Skeletal muscle satellite cell (primary cell): ENCODE measurements around the gene EPN1. TPM values are rescaled to one million over a fixed set of nuclear protein-coding genes. Genes with fewer than 3 reads are reported as not detected.
"Not testable (repeated sequence)": the region's sequence is repeated elsewhere in the genome, so short reads cannot be mapped to it uniquely, and the experiment has no call there.

Experiments used
- H3K27me3 ChIP-seq: 2 replicates; pipeline ENCODE4 v1.7.0; 2013; ENCODE audit warnings: low read length; ENCODE audit not compliant: control insufficient read depth, insufficient read depth
- H3K36me3 ChIP-seq: 2 replicates; pipeline ENCODE4 v1.7.0; 2013; ENCODE audit warnings: mild to moderate bottlenecking, control low read depth, low read length; ENCODE audit not compliant: insufficient read depth
- H3K4me1 ChIP-seq: 2 replicates; pipeline ENCODE4 v1.7.0; 2013; ENCODE audit warnings: low read length; ENCODE audit not compliant: control insufficient read depth, insufficient read depth
- H3K4me2 ChIP-seq: 2 replicates; pipeline ENCODE4 v1.7.0; 2013; ENCODE audit warnings: mild to moderate bottlenecking, low read length
- H3K4me3 ChIP-seq: 2 replicates; pipeline ENCODE4 v1.7.0; 2013; ENCODE audit warnings: low read length
- H3K9ac ChIP-seq: 2 replicates; pipeline ENCODE4 v1.7.0; 2013; ENCODE audit warnings: mild to moderate bottlenecking, low read depth, low read length, moderate library complexity
- H3K9me3 ChIP-seq: replicated peaks from 2 replicates; pipeline ENCODE4 v1.7.0; 2013; ENCODE audit warnings: mild to moderate bottlenecking, control low read depth, low read length
- small RNA-seq: library from RNA; depleted of rRNA; stranded (forward); fragments of <200 nt; gene quantifications from one replicate; pipeline ENCODE3, GENCODE V24; 2012

Gene EPN1

GRCh38 chr19:55738302-55738701 is 63.3 kb downstream of the EPN1 start, which contains the start of gene NLRP9:
NLRP9 (minus strand) TSS chr19:55738402; CDS start chr19:55738374, 28 bp downstream.
- Histone ChIP-seq H3K36me3 (no peaks in the 10 kb centered on the region), H3K4me2 (no peak within 1 kb of the TSS), H3K27me3 (no peaks in the 10 kb centered on the region), H3K9ac (no peak within 1 kb of the TSS), H3K4me1 (no peaks in the 10 kb centered on the region), H3K4me3 (no peak within 1 kb of the TSS), H3K9me3 (no peaks in the 10 kb centered on the region)

DNA sequence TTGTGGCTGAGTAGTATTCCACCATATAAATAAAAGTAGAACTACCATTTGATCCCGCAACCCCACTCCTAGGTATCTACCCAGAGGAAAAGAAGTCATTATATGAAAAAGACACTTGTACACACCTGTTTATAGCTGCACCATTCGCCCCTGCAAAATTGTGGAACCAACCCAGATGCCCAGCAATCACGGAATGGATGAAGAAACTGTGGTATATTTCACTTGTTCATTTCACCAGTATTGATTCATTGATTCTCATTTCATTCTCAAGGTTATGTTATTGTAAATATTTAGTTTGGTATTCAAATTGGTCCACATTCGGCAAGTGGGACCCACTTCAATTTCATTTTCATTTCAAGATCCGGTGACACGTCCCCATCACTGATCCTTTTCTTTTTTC is 75.7 kb downstream of the EPN1 start:
- no peak overlapping the region for H3K9ac ChIP-seq
- H3K27me3 ChIP-seq, result no peaks in the 10 kb centered on the region
- no peaks in the 10 kb centered on the region for H3K36me3 ChIP-seq

GRCh38 chr19:55753401-55753800 is 78.4 kb downstream of the EPN1 start:
- no peaks in the 10 kb centered on the region for H3K36me3 ChIP-seq
- no peaks in the 10 kb centered on the region for H3K9me3 ChIP-seq
- H3K9ac ChIP-seq, result no peak overlapping the region
- H3K4me3 ChIP-seq, result no peak overlapping the region
- H3K4me2 ChIP-seq, result no peak overlapping the region
- no peaks in the 10 kb centered on the region for H3K4me1 ChIP-seq
- H3K27me3 ChIP-seq, result no peaks in the 10 kb centered on the region

More for the DNA sequence above, 75.7 kb downstream of the EPN1 start:
- Histone ChIP-seq H3K9me3 (no peaks in the 10 kb centered on the region), H3K4me1 (no peaks in the 10 kb centered on the region), H3K4me3 (no peak overlapping the region), H3K4me2 (no peak overlapping the region)

GRCh38 chr19:55756808-55757207 is 81.8 kb downstream of the EPN1 start:
- H3K4me3 ChIP-seq, H3K4me2 ChIP-seq, H3K4me1 ChIP-seq, H3K27me3 ChIP-seq, H3K36me3 ChIP-seq, H3K9me3 ChIP-seq, H3K9ac ChIP-seq: not testable (repeated sequence)

GRCh38 chr19:55758797-55759196 is 83.8 kb downstream of the EPN1 start, which contains the start of gene RFPL4A:
RFPL4A (plus strand) TSS chr19:55759097; CDS start chr19:55761801, 2,704 bp downstream.
- H3K4me2 ChIP-seq, H3K36me3 ChIP-seq, H3K9ac ChIP-seq, H3K4me3 ChIP-seq, H3K9me3 ChIP-seq, H3K27me3 ChIP-seq, H3K4me1 ChIP-seq: not testable (repeated sequence)

Small RNA genes within 50 kb of the gene (small RNA-seq; reads per million reads assigned to genes)
- gene AC010525.2, result not detected
